ENCODE results near the gene PRELID3B.
A peak's percentile ranks its signal among the peaks of the same experiment; 100 is the strongest.

Gene PRELID3B

DNA sequence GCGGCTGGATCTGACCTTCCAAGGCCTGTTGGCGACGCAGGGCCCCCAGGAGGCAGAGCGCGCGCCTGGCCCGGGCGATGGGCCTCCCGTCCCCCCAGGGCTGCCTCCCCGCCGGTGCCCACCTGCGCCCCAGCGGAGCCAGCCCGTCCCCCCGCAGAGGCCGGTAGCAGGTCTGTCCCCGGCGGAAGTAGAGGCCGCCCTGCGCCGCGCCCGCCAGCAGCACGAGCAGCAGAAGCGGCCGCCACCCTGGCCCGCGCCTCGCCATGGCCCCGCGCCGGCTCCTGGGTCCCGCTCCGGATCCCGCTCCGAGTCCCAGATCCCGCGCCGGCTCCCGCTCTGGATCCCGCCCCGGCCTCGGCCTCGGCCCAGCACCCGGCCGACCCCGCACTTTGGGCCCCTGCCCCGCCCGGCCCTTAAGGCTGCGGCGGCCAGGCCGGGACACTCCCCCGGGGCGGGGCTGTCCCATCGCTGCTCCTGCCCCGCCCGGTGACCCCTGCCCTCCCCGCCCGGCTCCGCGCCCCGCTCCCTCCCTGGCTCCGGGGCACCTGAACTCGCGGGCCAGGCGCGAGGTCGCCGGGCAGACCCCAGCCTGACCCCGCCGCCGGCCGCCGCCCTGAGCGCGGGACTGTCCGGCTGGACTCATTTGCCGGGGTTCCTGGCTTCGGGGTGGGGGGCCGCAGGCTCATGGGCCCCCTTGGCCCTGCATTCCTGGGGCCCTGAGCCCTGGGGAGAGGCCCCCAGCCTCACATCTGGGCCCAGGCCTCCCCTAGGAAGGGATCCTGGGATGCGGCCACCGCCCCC, 35.5 kb downstream of the PRELID3B start, which contains the start of gene CTSZ:
Gene CTSZ (minus strand): TSS at position 391 of the 801 bp plus-strand sequence. CDS start 126 bp downstream, at position 265.
- peak; percentile 47 for DNase-seq

DNA sequence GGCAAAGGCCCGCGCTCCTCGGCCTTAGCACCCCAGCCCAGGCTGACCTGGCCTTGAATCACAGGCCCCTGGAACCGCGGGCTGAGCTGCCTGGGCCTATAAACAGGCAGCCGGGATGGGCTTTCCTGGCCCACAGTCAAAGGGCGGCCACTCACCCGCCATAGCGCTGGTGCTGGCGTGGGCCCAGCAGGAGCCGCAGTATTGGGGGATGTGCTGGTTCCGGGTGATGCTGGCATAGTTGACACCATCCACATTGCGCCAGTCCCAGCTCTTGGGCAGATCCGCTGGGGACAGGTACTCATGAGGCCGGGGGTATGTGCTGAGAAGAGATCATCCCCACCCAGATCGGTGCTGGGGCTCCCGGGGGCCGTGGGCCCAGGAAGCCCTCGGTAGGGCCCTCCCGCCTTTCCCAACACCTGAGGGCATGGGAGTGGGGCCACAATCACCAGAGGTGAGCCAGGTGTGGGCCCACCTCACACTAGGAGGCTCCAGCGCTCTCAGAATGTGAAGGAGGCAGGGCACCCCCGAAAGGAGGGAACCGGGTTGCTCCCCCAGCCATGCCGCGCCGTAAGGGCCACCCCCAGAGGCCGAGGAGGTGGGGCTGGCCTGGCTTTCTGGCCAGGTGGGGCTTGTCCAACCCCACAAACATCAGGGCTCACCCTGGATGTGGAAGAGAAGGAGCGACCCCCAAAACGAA, 36.3 kb downstream of the PRELID3B start:
- peak; percentile 45 for DNase-seq

DNA sequence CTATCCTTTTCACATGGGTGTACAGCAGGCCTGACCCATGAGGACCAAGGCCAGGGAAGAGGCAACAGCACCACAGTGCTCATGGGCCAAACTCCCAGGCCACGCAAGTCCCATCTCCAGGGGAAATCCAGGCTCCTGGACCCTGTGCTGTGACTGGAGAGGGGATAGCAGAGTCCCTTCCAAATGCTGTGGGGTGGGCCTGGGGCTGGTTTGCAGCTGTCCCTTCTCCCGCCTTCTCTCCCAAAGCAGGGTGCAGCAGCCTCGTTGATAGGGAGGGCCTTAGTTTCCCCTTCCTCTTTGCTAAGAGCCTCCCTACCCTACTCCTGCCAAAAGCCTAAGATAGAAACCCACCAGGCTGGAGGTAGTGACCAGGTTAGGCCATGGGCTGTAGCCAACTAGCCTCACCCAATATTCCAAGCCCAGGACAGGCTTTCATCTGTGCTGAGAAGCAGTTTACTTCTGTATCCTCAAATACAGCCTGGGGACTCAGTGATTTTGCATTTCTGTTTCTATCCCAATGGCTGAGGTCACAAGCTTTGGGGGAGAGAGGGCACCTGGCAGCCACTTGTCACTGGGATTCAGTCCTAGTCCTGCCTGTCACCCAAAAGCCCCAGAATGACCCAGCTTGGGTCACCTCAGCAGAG, 36.9 kb downstream of the PRELID3B start:
- no peak for DNase-seq

- no peak for DNase-seq
These were observed 37.6 kb downstream of the PRELID3B start for GRCh38 chr20:59004763-59005522.

DNA sequence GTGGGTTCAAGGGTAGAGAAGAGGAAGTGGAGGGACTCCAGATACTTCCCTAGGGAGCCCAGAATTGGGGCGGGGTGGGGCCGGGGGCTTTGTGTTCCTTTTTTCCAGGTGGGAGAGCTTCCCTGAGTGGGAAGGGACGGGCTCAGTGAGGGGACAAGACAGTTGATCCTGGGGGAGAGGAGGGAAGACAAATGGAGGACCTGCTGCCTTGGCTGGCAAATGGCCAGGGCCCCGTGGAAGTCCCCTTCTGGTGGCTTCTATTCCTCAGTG, 38.2 kb downstream of the PRELID3B start:
- DNase-seq = no peak

- no peak for DNase-seq
These were observed 38.6 kb downstream of the PRELID3B start for GRCh38 chr20:59003836-59004492.

DNA sequence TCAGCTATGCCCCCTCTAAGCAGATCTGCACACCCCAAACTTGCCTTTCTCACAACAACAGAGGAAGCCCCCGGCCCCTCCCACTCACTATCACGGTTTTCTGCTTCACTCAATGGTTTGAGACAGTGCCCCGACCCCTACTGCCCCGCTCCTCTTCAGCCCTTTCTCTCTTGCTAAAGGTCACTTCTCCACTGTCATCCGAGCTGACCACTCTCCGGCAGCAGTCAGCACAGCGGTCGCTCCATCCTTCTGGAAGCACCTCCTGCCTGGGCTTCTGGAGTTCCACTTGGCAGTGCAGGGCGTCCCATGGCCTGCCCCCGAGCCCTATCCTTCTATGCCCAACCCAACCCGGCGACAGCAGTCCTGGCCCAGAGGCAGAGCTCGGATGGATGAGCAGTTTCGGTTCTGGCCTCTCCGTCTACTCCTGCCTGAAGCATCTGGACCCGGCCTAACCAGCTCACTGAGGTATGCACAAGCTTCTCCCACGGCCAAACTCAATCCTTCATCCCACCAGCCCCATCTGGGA, 39.6 kb downstream of the PRELID3B start:
- DNase-seq = no peak

DNA sequence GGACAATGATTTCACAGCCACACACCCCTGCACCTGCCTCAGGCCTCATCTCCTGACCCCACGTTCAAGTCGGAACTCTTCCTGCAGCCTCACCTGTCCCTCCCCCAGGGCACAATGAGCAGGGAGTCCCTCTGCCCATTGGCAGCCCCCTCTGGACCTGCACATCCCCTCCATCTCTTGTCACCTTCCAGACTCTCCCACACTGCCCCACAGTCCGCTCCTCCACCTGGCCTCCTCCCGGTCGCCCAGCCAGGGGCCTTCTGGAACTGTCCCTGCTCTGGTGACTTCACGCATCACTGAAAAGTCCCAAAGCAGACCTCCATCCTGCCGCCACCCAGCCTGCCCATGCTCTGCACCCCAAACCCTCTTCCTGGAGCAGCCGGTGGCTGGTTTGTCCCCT, 40.2 kb downstream of the PRELID3B start:
- no peak for DNase-seq

- no peak for DNase-seq
These were observed 41.0 kb downstream of the PRELID3B start for GRCh38 chr20:59001449-59002171.

GRCh38 chr20:59001068-59001448, 41.5 kb downstream of the PRELID3B start:
- no peak for DNase-seq

- DNase-seq = no peak
These were observed 42.3 kb downstream of the PRELID3B start for GRCh38 chr20:59000326-59000725.

GRCh38 chr20:58998656-58999055, 43.9 kb downstream of the PRELID3B start:
- no peak for DNase-seq

GRCh38 chr20:58997141-58997770, 45.3 kb downstream of the PRELID3B start:
- no peak for DNase-seq

DNA sequence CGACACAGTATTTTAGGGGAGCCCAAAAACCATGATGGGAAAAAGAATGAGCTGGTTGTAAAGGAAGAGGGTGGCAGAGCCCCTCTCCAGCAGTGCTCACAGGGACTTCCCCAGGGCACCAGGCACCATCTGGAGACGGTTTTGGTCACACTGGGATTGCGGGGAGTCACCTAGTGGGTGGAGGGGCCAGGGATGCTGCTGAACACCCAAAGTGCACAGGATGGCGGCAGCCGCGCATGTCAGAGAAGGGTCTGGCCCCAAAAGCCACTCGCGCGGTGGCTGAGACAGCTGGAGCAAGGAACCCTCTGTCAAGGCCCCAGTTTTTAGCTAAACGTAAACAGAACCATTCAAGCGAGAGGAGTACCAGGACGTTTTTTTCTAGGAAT, 46.4 kb downstream of the PRELID3B start:
- no peak for DNase-seq

GRCh38 chr20:58995461-58996225, 46.9 kb downstream of the PRELID3B start:
- no peak for DNase-seq

- no peak for DNase-seq
These were observed 48.0 kb downstream of the PRELID3B start for GRCh38 chr20:58994390-58995159.

DNA sequence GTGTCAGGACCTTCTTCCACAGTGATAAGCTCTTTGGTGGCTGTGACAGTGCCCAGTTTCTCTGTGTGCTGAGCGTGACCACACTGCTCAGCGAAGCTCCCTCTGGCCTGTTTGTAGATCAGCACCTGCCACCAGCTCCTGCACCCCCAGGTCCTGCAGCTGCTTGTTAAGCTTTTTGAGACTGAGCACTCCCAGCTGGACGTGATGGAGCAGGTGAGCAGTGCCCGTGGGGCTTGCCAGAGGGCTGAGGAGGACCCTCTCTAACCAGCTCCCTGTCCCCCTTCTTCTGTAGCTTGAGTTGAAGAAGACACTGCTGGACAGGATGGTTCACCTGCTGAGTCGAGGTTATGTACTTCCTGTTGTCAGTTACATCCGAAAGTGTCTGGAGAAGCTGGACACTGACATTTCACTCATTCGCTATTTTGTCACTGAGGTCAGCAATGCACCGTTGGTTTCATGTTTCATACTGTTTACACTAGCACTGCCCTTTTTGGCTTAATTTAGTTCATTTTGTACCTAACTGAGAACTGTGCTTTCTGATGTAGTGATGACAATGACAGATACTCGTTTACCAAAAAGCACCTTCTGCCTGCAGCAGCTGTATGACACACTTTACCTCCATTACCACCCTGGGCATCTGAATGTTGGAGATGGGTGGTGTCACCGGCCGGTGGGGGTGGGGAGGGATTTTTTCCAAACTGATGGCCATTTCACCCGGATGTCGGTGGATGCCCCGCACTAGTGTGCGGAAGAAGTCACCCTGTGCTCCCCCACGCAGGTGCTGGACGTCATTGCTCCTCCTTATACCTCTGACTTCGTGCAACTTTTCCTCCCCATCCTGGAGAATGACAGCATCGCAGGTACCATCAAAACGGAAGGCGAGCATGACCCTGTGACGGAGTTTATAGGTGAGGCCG, 49.0 kb downstream of the PRELID3B start:
- no peak for DNase-seq

DNA sequence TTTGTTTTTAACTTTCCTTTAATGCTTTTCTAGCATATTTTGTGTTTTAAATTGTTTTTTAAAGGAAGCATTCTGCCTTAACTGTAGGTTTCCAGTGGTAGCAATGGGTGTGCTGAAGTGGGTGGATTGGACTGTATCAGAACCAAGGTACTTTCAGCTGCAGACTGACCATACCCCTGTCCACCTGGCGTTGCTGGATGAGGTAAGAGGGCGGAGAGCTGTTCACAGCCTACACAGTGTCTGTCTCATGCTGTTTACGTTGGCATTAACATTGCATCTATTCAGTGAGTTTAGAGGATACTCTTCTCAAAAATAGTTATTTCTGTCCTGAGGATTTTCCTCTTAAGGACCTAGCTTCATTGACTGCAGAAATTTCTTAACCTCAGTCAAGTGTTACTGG, 49.7 kb downstream of the PRELID3B start:
- no peak for DNase-seq

DNA sequence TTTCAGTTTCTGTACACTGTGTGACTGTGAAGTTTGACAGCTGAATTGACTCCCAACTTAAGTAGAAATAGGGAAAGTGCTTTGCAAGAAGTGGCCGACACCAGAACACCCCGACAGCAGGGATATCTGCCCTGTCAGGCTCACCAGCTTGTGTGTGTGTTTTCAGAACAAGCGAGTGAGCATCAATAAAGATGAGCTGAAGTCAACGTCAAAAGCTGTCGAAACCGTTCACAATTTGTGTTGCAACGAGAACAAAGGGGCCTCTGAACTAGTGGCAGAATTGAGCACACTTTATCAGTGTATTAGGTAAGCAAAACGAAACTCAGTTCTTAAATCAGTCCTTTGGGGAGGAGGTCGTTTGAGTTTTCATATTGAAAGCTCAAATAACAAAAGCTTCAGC, 50.9 kb downstream of the PRELID3B start:
- DNase-seq = no peak

All from HCEC 1CT (cell line).